ENCODE measurements around the gene CACNG4.

Gene CACNG4

DNA sequence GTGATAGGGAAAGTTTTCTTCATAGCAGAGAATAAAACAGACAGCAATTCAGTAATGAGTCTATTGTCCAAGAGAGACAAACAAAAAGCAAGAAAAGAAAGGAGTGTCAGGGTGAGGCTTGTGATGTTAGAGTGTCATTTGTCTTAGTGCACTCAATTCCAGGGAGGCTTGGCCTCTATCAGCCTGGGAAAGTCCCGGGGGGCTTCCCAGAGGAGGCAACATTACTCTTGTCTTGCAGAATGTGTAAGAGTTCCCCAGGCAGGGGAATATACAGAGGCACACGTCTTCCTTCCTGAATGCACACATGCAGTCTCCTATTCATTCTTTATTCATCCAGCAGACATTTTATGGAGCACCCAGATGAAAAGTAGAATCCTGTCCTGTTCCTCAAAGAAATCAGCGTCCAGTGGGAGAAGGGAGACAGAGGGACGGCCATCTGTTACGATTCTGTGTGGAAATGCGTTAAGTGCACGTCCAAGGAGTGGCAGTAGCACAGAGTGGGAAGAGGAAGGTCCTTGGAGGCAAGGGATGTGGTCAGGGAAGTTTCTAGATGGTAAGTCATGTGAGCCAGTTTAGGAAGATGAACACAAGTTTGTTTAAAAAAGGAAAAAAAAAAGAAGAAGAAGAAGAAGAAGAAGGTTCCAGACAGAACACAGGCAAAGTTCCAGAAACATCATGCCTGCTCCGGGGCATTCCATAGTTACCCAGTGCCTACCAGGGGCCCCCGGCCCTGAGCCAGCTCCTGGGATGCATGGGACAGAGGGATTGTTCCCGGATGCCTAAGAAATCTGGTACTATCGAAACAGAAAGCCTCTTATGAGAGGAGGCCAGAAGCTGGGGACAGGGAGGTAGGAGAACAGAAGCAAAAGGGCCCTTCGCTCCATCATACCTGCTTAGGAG, 21.1 kb downstream of the CACNG4 start:
- no peak for DNase-seq (ENCODE audit: low spot score)

GRCh38 chr17:66986659-66987058, 22.2 kb downstream of the CACNG4 start:
- no peak for DNase-seq (ENCODE audit: low spot score)

- no peak for DNase-seq (ENCODE audit: low spot score)
Observed at GRCh38 chr17:66987059-66987616, 22.6 kb downstream of the CACNG4 start.

DNA sequence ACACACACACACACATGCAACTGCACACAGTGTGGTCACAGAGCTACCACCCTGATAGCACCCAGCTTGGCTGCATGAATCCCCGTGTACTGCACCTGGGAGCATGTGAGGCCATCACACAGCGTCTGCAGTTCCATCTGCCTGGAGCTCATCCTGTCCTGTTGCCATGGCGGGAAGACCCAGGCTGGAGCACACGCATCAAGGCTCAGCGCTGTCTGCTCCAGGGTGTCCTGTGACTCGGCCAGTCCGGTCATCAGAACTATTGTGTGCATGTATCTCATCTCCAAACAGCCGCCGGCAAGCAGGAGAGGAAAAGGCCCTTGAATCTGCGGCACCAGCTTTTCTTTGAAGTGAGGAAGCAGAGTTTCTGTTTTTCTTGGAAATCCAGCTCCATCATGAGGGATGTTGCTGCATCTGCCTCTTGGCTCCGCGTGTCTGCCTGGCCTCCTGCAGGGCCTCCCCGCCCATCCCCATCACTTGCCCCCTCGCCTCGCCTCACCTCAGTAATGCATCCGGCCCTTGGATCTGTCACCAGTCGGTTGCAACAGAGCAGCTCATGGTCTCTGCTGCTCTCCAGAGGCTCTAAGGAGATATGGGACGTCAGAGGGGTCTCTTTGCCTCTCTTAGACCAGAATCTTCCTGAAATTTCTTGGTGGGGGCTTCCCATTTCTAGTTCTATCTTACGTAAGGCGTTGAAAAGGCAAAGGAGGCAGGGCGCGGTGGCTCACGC, 23.7 kb downstream of the CACNG4 start:
- no peak for DNase-seq (ENCODE audit: low spot score)

- DNase-seq (ENCODE audit: low spot score): no peak
Observed at GRCh38 chr17:66989076-66989475, 24.6 kb downstream of the CACNG4 start.

DNA sequence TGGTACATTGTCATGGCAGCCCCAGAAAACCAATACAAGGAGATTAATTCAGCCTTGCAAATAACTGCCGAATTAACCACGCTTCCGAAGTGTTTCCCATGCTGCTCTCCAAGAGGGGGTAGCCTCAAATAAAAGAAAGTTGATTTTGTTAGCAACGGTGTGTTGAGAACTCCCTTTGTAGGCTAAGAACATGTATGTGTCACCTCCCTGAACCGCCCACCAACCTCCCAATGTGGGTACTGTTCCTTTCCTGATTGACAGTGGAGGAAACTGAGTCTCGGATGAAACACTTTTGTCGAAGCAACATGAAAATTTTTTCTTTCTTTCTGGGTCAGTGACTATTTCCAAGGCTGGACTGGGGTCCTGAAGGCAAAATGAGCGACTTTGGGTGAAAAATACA, 25.1 kb downstream of the CACNG4 start:
- DNase-seq (ENCODE audit: low spot score): no peak

DNA sequence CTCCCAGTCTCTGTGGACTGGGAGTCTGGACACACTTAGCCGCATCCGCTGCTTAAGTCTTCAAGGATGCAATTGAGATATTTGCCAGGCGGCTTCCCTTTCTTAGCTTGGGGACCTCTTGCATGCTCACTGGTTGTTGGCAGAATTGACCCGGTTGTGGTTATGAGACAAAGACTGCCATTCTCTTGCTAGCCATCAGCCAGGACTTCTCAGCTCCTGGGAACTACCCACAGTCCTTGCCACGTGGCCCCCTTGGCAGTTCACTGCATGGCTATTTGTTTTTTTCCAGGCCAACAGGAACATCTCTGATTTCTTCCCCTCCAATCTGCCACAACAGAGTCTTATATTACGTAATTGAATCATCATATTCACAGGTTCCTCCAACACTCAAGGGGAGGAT, 25.5 kb downstream of the CACNG4 start:
- peak; percentile 69 for DNase-seq (ENCODE audit: low spot score)

GRCh38 chr17:66992911-66993442, 28.5 kb downstream of the CACNG4 start:
- no peak for DNase-seq (ENCODE audit: low spot score)

DNA sequence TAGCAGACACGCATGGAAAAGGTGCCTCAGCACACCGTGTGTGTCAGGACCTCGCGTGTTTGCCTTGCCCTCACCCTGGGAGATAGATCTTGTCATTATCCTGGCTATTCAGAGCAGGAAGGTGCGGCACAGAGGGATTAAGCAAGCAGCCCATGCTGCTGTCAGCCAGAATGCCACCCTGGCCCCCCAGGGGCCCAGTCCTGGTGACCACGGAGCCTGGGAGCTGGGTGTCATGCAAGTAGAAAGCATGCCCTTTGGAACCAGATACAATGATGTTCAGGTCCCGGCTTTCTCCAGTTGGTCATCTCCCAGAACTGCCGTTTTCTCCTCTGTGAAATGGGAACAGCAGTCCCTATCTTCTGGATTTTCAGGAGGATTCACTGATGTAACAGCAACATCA, 29.9 kb downstream of the CACNG4 start:
- no peak for DNase-seq (ENCODE audit: low spot score)

- peak; percentile 49 for DNase-seq (ENCODE audit: low spot score)
Observed at GRCh38 chr17:66994930-66995535, 30.5 kb downstream of the CACNG4 start.

DNA sequence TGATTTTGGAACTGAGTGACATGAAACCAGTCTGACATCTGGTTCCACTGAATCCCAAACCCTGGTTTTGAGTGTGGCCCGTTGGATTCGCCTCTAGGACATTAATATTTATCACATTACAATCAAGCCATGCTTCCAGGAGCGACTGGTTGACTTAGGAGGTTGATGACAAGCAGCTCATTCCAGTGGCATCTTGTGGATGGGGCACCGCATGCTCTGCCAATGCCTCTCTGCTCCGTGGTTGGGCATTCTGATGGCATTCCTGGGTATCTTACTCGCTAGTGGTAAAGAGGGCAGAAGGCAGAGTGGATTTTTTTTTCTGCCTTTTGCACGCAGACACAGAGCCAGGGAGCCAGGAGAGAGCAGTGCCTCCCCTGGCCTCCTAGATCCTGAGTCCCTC, 31.4 kb downstream of the CACNG4 start:
- DNase-seq (ENCODE audit: low spot score): no peak

- no peak for DNase-seq (ENCODE audit: low spot score)
Observed at GRCh38 chr17:66996926-66997325, 32.4 kb downstream of the CACNG4 start.

DNA sequence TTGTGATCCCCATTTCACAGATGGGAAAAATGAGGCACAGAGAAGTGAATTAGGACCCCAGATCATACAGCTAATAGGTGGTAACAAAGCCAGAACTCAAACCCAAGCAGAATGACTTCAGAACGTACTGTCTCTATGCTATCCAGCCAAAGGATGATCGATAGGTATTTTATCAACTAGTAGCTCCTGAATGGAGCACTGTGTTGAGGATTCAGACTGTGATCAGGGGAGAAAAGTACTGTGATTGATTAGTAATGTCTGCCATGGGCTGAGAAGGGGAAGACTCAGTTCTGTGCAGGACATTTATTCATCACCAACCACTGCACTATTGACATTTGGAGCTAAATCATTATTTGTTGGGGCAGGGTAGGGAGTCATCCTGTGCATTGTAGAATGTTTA, 38.7 kb downstream of the CACNG4 start:
- no peak for DNase-seq (ENCODE audit: low spot score)

- DNase-seq (ENCODE audit: low spot score): no peak
Observed at GRCh38 chr17:67004181-67004580, 39.7 kb downstream of the CACNG4 start.

DNA sequence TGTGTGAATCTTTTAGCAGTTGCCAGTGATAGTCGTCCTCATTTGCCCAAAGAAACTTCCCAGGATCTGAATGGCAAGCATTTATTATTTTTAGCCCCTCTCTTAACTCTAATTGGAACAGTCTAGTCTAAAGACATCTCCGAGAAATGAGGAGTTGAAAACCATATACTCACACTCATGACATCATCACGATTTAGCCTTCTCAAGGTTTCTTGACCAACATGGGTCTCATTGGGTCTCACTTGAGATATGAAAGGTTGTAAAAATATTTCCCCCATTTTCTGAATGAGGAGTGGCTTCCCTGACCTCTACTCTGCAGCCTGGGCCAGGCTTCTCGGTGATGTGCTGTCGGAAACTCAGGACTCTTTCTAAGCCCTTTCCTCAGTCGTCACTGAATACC, 42.8 kb downstream of the CACNG4 start:
- no peak for DNase-seq (ENCODE audit: low spot score)

DNA sequence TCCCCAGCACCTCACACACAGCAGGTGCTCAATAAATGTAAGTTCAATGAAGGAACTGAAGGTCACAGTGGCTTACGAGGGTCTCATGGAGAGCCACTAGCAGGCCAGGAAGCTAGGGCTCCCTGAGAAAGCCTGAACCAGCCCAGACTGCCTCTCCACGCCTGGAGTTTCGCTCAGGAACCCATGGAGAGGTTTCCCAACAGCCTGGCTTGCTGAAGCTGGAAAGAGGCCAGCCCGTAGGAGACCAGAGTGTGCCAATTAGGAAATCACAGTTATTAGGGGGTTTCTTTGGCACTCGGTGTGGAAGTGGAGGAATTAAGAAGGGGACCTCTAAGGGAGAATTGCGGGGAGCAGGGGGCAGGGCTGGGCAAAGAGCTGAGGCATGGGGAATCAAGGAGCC, 43.6 kb downstream of the CACNG4 start:
- DNase-seq (ENCODE audit: low spot score): no peak

DNA sequence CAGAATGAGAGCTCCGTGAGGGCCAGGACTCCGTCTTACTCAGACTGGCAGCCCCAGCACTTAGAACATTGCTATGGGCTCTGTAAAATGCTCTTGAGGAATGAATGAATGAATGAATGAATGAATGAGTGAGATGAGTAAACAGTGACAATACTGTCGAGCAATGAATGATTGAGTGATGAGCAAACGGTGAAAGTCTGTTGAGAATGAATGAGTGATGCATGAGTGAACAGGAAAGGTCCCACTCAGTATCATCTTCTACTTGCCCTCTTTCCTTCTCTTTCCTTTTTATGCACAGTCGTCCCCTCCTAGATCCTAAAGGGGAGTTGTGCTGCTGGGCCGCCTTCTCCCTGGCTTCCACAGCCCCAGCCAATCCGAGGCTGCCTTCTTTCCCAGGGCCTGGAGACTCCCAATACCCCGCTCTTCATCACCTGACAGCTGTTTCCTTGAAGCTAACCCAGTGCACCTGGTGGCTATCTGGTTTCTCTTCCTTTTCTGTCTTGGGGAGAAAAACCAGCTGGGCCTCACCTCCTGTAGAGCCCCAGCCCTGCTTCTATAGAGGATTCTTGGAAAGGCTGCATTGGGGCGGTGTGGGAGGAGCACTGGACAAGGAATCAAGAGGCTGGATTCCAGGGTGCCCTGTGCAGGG, 47.1 kb downstream of the CACNG4 start:
- DNase-seq (ENCODE audit: low spot score): no peak

- DNase-seq (ENCODE audit: low spot score): no peak
Observed at GRCh38 chr17:67013891-67014290, 49.4 kb downstream of the CACNG4 start.

DNA sequence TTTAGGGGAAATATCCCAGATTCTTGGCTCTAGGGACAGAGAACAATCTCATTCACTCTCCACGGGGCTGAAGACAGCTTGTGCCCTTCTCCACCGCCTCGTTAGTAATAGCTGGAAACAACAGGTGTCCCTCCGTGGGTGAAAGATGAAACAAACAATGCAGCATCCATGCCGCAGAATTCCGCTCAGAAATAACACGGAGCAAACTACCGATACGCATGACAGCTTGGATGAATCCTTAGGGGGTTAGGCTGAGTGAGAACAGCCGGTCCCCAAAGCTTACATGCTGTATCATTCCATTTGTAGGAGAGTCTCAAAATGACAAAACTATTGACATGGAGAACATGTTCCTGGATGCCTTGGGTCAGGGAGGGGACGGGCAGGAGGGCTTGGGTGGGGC, 50.5 kb downstream of the CACNG4 start:
- DNase-seq (ENCODE audit: low spot score): no peak

- no peak for DNase-seq (ENCODE audit: low spot score)
Observed at GRCh38 chr17:67016039-67016762, 51.7 kb downstream of the CACNG4 start.

DNA sequence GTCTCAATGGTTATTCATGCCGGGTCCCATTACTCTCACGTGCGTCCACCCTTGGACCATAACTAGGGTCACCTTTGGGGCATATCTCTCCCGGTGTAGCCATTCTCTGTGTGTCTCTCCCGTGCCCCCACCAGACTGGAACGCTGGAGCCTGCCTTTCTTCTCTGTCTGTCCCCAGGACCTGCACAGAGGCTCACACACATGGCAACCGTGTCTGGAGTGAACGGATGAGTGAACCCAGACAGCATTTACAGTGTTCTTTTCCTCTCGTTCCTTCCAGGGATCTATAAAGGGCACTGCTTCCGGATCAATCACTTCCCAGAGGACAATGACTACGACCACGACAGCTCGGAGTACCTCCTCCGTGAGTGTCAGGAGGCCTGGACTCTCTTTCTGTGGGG, 53.4 kb downstream of the CACNG4 start:
- DNase-seq (ENCODE audit: low spot score): no peak
